GM23338 (cell line): ENCODE data around the gene CPNE7. TPM values are rescaled to one million over a fixed set of nuclear protein-coding genes. Genes with fewer than 3 reads are reported as not detected.

Experiments
- ATAC-seq: fragments of 200-7000 bp; cut with Tn5 transposase; 3 replicates; pipeline ENCODE4 v1.9.1; 2020
- DNase-seq: peaks from one replicate; pipeline ENCODE4 v3.0.0-alpha.2; 2015; ENCODE audit warnings: low spot score
- H2AFZ ChIP-seq: fragments of 200-600 bp; sonication (generic); 2 replicates; pipeline ENCODE4 v1.8.0; 2016; ENCODE audit warnings: antibody characterized with exemption, mild to moderate bottlenecking, moderate library complexity
- H3F3A ChIP-seq: fragments of 200-600 bp; sonication (generic); replicated peaks from 2 replicates; pipeline ENCODE4 v1.8.0; 2017; ENCODE audit warnings: antibody characterized with exemption, mixed run types, low read depth
- H3K27ac ChIP-seq: fragments of 200-600 bp; sonication (generic); 2 replicates; pipeline ENCODE4 v1.6.1; 2016; ENCODE audit warnings: low read depth
- H3K27me3 ChIP-seq: fragments of 200-600 bp; sonication (generic); 2 replicates; pipeline ENCODE4 v1.8.0; 2016; ENCODE audit warnings: mild to moderate bottlenecking, mixed run types, moderate library complexity; ENCODE audit not compliant: insufficient read depth
- H3K36me3 ChIP-seq: fragments of 200-600 bp; sonication (generic); 2 replicates; pipeline ENCODE4 v1.8.0; 2016; ENCODE audit warnings: mild to moderate bottlenecking; ENCODE audit not compliant: insufficient read depth
- H3K4me1 ChIP-seq: fragments of 200-600 bp; sonication (generic); 2 replicates; pipeline ENCODE4 v1.8.0; 2016; ENCODE audit warnings: mild to moderate bottlenecking, moderate library complexity; ENCODE audit not compliant: insufficient read depth
- H3K4me2 ChIP-seq: fragments of 200-600 bp; sonication (generic); 2 replicates; pipeline ENCODE4 v1.7.1; 2017; ENCODE audit warnings: mixed run types
- H3K4me3 ChIP-seq: fragments of 200-600 bp; sonication (generic); 2 replicates; pipeline ENCODE4 v1.6.1; 2016; ENCODE audit warnings: mixed run types
- H3K79me2 ChIP-seq: fragments of 200-600 bp; sonication (generic); replicated peaks from 2 replicates; pipeline ENCODE4 v1.8.0; 2017; ENCODE audit warnings: mild to moderate bottlenecking; ENCODE audit not compliant: insufficient read depth
- H3K9me2 ChIP-seq: fragments of 200-600 bp; sonication (generic); 2 replicates; pipeline ENCODE4 v1.8.0; 2017; ENCODE audit not compliant: insufficient read depth
- H4K20me1 ChIP-seq: fragments of 200-600 bp; sonication (generic); replicated peaks from 2 replicates; pipeline ENCODE4 v1.8.0; 2017; ENCODE audit warnings: mild to moderate bottlenecking; ENCODE audit not compliant: insufficient read depth
- H3K27ac Mint-ChIP-seq: 2 replicates; pipeline ENCODE4 v1.8.0; 2020; ENCODE audit warnings: inconsistent platforms, mild to moderate bottlenecking, moderate library complexity, mixed read lengths
- H3K27me3 Mint-ChIP-seq: 3 replicates; pipeline ENCODE4 v1.8.0; 2022; ENCODE audit warnings: low read depth, mild to moderate bottlenecking, moderate library complexity, mixed read lengths, inconsistent platforms; ENCODE audit not compliant: insufficient read depth, poor library complexity
- H3K36me3 Mint-ChIP-seq: 3 replicates; pipeline ENCODE4 v1.8.0; 2021; ENCODE audit warnings: low read depth, mild to moderate bottlenecking, inconsistent platforms, moderate library complexity, mixed read lengths
- H3K4me1 Mint-ChIP-seq: 3 replicates; pipeline ENCODE4 v1.8.0; 2020; ENCODE audit warnings: mild to moderate bottlenecking, inconsistent platforms, mixed read lengths
- H3K4me3 Mint-ChIP-seq: 3 replicates; pipeline ENCODE4 v1.8.0; 2021; ENCODE audit warnings: moderate library complexity, mild to moderate bottlenecking, inconsistent platforms, mixed read lengths
- H3K9me3 Mint-ChIP-seq: 3 replicates; pipeline ENCODE4 v1.8.0; 2020; ENCODE audit warnings: moderate library complexity, mild to moderate bottlenecking, inconsistent platforms, mixed read lengths
- CTCF ChIP-seq, 2 experiments: fragments of 200-600 bp in 1 of 2; sonication (generic) in 1 of 2; conservative IDR thresholded peaks; 2 replicates each; pipeline versions ENCODE4 v1.5.1 to v1.6.1; 2016 to 2017; ENCODE audit warnings: antibody characterized with exemption in 2 of 2, low read depth in 2 of 2, mild to moderate bottlenecking in 2 of 2, moderate library complexity in 1 of 2
- ETS1 ChIP-seq: IDR thresholded peaks from 2 replicates; pipeline ENCODE4 v1.6.1; 2016; ENCODE audit warnings: antibody characterized with exemption
- EZH2 ChIP-seq: fragments of 200-600 bp; sonication (generic); IDR thresholded peaks from one replicate; pipeline ENCODE4 v1.8.0; 2017; ENCODE audit warnings: antibody characterized with exemption, mild to moderate bottlenecking, low read depth; ENCODE audit not compliant: unreplicated experiment
- JUNB ChIP-seq: IDR thresholded peaks from one replicate; pipeline ENCODE4 v1.6.1; 2016; ENCODE audit warnings: antibody characterized with exemption; ENCODE audit not compliant: unreplicated experiment
- STAT1 ChIP-seq: IDR thresholded peaks from one replicate; pipeline ENCODE4 v1.6.1; 2016; ENCODE audit warnings: antibody characterized with exemption; ENCODE audit not compliant: unreplicated experiment
- ZNF114 ChIP-seq: fragments of 250-450 bp; sonication (Bioruptor Pico); IDR thresholded peaks from 2 replicates; pipeline ENCODE4 v1.5.0; 2020; ENCODE audit warnings: mild to moderate bottlenecking, moderate library complexity
- ZNF462 ChIP-seq: fragments of 250-450 bp; sonication (Bioruptor Pico); IDR thresholded peaks from 2 replicates; pipeline ENCODE4 v1.5.0; 2020; ENCODE audit warnings: mild to moderate bottlenecking, moderate library complexity
- polyA plus RNA-seq: library from polyadenylated mRNA; unstranded; fragments of >200 nt; fragmentation: Nextera tagmentation; extraction: Ambion mirVana; gene quantifications from 2 replicates; pipeline ENCODE4 v1.2.1, GENCODE V29; 2016
- total RNA-seq: library from RNA; depleted of rRNA; stranded (reverse); fragments of >200 nt; shearing (Covaris generic); gene quantifications from 2 replicates; pipeline ENCODE4 v1.2.3, GENCODE V29; 2014

Gene CPNE7
- total and polyA plus RNA-seq, 2 experiments from 2014 or later: 11.2 to 15.7 TPM

- DNase-seq (no peak), ATAC-seq (no peak)
- Mint-ChIP-seq H3K27me3 (peaks cover 8% of the 10 kb centered on the region), H3K9me3 (no peaks in the 10 kb centered on the region), H3K36me3 (peaks cover 54% of the 10 kb centered on the region), H3K4me3 (no peak overlapping the region), H3K27ac (no peak overlapping the region), H3K4me1 (no peaks in the 10 kb centered on the region)
- no peak overlapping the region for H3K27ac ChIP-seq
- no peaks in the 10 kb centered on the region for H3K9me2 ChIP-seq
- no peaks in the 10 kb centered on the region for H3K27me3 ChIP-seq
- H3K4me3 ChIP-seq: no peak overlapping the region
- TF ChIP-seq STAT1 (no peak), ZNF462 (CRISPR knock-in tag) (no peak), ZNF114 (CRISPR knock-in tag) (no peak), ETS1 (no peak), JUNB (no peak), CTCF (conservative IDR thresholded peaks at IDR 0.05; ENCODE audit: low read depth in 2 of 2) (no peak), EZH2 (no peak)
- H4K20me1 ChIP-seq: no peaks in the 10 kb centered on the region; the same call in 1 of the 2 replicates
- 0 out of 2 replicates have a peak, but pooled peaks cover 3% of the 10 kb centered on the region for H3F3A ChIP-seq
- H3K79me2 ChIP-seq: no peaks in the 10 kb centered on the region
- H3K4me1 ChIP-seq: no peaks in the 10 kb centered on the region
- H3K36me3 ChIP-seq: peaks cover 15% of the 10 kb centered on the region
- no peak overlapping the region for H3K4me2 ChIP-seq
- no peak overlapping the region for H2AFZ ChIP-seq
Observed at GRCh38 chr16:89545831-89546574, 29.6 kb upstream of the CPNE7 start.
